ES-I3 (cell line): ENCODE measurements around the gene SYT6.

Experiments used
- H3K36me3 ChIP-seq: 2 replicates; pipeline ENCODE4 v1.6.1; 2013; ENCODE audit warnings: mild to moderate bottlenecking, low read length, control low read depth, moderate library complexity; ENCODE audit not compliant: insufficient read depth
- H3K4me1 ChIP-seq: 2 replicates; pipeline ENCODE4 v1.6.1; 2013; ENCODE audit warnings: mild to moderate bottlenecking, control low read depth, low read length; ENCODE audit not compliant: insufficient read depth
- H3K9ac ChIP-seq: 2 replicates; pipeline ENCODE4 v1.6.1; 2013; ENCODE audit warnings: low read depth, mild to moderate bottlenecking, low read length, moderate library complexity
- H3K9me3 ChIP-seq: 2 replicates; pipeline ENCODE4 v1.6.1; 2013; ENCODE audit warnings: mild to moderate bottlenecking, low read length, moderate library complexity; ENCODE audit not compliant: control insufficient read depth, insufficient read depth

SYT6 gene

GRCh38 chr1:114169509-114169908 is 15.8 kb upstream of the SYT6 start:
- Histone ChIP-seq H3K9me3 (no peaks in the 10 kb centered on the region), H3K4me1 (no peaks in the 10 kb centered on the region), H3K9ac (no peak overlapping the region), H3K36me3 (no peaks in the 10 kb centered on the region)

DNA sequence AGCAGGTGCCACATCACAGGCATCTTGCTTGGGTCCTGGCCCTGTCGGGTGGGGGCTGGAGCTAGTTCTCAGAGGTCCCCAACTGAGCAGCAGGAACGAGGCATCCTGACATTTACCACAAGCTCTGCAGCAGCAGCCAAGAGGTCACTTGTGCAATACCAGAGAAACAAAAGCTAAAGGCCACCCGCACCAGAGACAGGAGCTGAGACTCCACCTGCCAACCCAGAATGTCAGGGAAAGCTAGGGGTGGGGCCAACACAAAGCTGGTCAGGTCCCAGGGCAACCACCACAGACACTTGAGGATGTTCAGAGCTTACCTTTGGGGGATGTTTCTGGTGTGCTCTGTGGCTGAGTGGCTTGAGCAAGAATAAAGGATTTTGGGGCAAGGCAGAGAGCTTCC is 13.6 kb upstream of the SYT6 start:
- Histone ChIP-seq H3K36me3 (no peaks in the 10 kb centered on the region), H3K9ac (no peak overlapping the region), H3K9me3 (no peaks in the 10 kb centered on the region), H3K4me1 (no peaks in the 10 kb centered on the region)

- no peaks in the 10 kb centered on the region for H3K4me1 ChIP-seq
- H3K36me3 ChIP-seq = no peaks in the 10 kb centered on the region
- H3K9me3 ChIP-seq = no peaks in the 10 kb centered on the region
- H3K9ac ChIP-seq = no peak overlapping the region
These were observed 11.3 kb upstream of the SYT6 start for GRCh38 chr1:114164840-114165543.

DNA sequence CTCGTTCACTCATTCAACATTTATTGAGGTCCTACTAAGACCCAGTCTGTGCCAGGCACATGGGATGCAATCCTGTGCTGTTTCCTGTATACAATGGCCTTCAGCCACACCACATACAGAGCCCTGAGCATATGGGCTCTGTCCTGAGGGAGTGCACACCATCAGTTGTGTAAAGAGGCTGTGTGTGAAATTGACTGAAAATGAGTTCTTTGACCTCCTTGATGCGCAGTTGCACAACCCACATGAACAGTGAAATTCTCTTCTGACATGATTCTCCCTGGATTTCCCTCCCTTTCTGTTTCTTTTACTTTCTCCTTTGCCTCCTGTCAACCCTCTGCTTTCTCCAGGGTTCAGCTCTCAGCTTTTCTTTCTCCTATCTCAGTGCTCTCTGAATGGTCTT is 6.3 kb upstream of the SYT6 start:
- no peaks in the 10 kb centered on the region for H3K36me3 ChIP-seq
- no peak overlapping the region for H3K9ac ChIP-seq
- no peaks in the 10 kb centered on the region for H3K9me3 ChIP-seq
- no peaks in the 10 kb centered on the region for H3K4me1 ChIP-seq

GRCh38 chr1:114157275-114157660 is 3.6 kb upstream of the SYT6 start:
- Histone ChIP-seq H3K4me1 (no peaks in the 10 kb centered on the region), H3K9ac (no peak overlapping the region), H3K9me3 (no peaks in the 10 kb centered on the region; the same call in 1 of the 2 replicates), H3K36me3 (no peaks in the 10 kb centered on the region)

DNA sequence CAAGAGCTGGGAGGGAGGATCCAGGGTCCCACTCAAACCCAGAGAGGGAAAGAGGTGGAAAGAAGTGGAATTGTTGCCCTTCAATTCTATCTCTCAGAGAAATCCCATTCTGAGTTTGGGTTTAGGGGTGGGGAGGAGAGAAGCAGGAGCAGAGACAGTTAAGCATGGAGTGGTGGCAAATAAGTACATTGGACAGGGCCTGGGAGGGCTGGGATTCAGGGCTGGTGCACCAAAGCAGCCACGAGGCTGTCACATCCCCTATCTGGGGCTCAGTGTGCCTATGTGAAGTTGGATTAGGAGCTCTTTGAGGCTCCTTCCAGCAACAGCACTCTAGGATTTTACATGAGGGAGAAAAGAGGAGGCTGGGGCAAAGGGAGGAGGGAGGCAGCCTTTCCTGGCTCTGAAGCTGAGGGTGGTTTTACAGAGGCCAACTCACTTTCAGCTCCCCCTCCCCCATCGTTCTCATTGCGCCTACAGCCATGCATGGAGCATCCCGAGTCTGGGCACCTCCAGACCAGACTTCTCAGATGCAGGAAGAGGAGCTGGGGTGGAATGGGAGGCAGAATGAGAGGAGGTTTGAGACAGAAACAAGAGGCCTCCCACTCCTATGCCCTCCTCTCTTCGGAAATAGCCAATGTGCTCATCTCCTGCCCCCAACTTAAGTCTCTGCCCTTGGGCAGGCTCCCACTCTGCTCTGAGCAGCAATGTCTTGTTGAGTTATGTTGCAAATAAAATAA is 3.0 kb upstream of the SYT6 start:
- Histone ChIP-seq H3K9me3 (no peaks in the 10 kb centered on the region; the same call in 1 of the 2 replicates), H3K36me3 (no peaks in the 10 kb centered on the region), H3K4me1 (no peaks in the 10 kb centered on the region; the same call in 1 of the 2 replicates), H3K9ac (no peak overlapping the region)

GRCh38 chr1:114155706-114156105 is 2.0 kb upstream of the SYT6 start:
- Histone ChIP-seq H3K4me1 (peaks cover 6% of the 10 kb centered on the region), H3K9me3 (no peaks in the 10 kb centered on the region; the same call in 1 of the 2 replicates), H3K36me3 (no peaks in the 10 kb centered on the region), H3K9ac (no peak overlapping the region)

- Histone ChIP-seq H3K9me3 (no peaks in the 10 kb centered on the region; the same call in 1 of the 2 replicates), H3K36me3 (no peaks in the 10 kb centered on the region), H3K9ac (no peak overlapping the region), H3K4me1 (peaks cover 14% of the 10 kb centered on the region)
These were observed 1.3 kb upstream of the SYT6 start for GRCh38 chr1:114154963-114155322.

GRCh38 chr1:114154146-114154962 is 685 bp upstream of the SYT6 start:
- H3K9me3 ChIP-seq = no peaks in the 10 kb centered on the region; the same call in 1 of the 2 replicates
- peaks cover 20% of the 10 kb centered on the region for H3K4me1 ChIP-seq
- peak overlapping the region; percentile 48; the same call in 1 of the 2 replicates for H3K9ac ChIP-seq
- H3K36me3 ChIP-seq = no peaks in the 10 kb centered on the region

GRCh38 chr1:114152508-114153260 is 985 bp downstream of the SYT6 start:
- H3K36me3 ChIP-seq = no peaks in the 10 kb centered on the region
- peak overlapping the region; percentile 79 for H3K9ac ChIP-seq
- peaks cover 23% of the 10 kb centered on the region for H3K4me1 ChIP-seq
- H3K9me3 ChIP-seq = no peaks in the 10 kb centered on the region; the same call in 1 of the 2 replicates

DNA sequence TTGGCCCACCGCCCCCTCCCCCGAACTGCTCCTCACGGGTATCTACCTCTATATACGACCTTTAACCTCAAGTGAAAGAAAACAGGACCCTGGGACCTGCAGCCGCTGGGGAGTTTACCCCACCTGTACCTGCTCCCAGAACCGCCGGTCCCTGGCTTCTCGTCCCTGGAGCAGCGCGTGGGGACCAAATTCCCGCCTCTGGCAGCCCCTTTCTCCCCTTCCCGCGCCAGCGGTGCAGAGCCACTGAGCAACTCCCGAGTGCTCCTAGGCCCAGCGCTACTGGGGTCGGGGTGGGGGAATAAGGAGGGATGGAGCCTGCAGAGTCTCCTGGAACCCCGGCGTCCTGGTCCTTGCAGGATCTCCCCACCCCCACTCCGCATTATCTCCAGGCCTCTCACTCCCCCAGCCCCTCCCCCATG is 1.6 kb downstream of the SYT6 start:
- Histone ChIP-seq H3K9me3 (no peaks in the 10 kb centered on the region; the same call in 1 of the 2 replicates), H3K36me3 (no peaks in the 10 kb centered on the region), H3K9ac (peak overlapping the region; percentile 79), H3K4me1 (peaks cover 29% of the 10 kb centered on the region)

- Histone ChIP-seq H3K9ac (no peak overlapping the region), H3K4me1 (peaks cover 49% of the 10 kb centered on the region), H3K36me3 (no peaks in the 10 kb centered on the region), H3K9me3 (no peaks in the 10 kb centered on the region; the same call in 1 of the 2 replicates)
These were observed 3.7 kb downstream of the SYT6 start for GRCh38 chr1:114150016-114150415.

- no peaks in the 10 kb centered on the region; the same call in 1 of the 2 replicates for H3K9me3 ChIP-seq
- H3K4me1 ChIP-seq = peaks cover 52% of the 10 kb centered on the region
- no peak overlapping the region for H3K9ac ChIP-seq
- H3K36me3 ChIP-seq = no peaks in the 10 kb centered on the region
These were observed 4.5 kb downstream of the SYT6 start for GRCh38 chr1:114149211-114149610.
